SJSA1 (cell line): ENCODE results near the gene DIP2B. TPM values are rescaled to one million over a fixed set of nuclear protein-coding genes. Genes with fewer than 3 reads are reported as not detected.

Experiments used
- DNase-seq, 2 experiments: peaks; one replicate each; pipeline ENCODE4 v3.0.0-alpha.2; 2015 to 2020; ENCODE audit warnings: low spot score in 2 of 2, low read depth in 1 of 2
- H3K27ac ChIP-seq: fragments of 250-450 bp; sonication (Bioruptor Pico); 2 replicates; pipeline ENCODE4 v1.5.1; 2020; ENCODE audit warnings: mild to moderate bottlenecking, moderate library complexity
- H3K27me3 ChIP-seq: fragments of 250-450 bp; sonication (Bioruptor Pico); replicated peaks from 2 replicates; pipeline ENCODE4 v1.5.1; 2020; ENCODE audit warnings: mild to moderate bottlenecking, moderate library complexity
- H3K36me3 ChIP-seq: fragments of 250-450 bp; sonication (Bioruptor Pico); 2 replicates; pipeline ENCODE4 v1.5.1; 2020; ENCODE audit warnings: mild to moderate bottlenecking
- H3K4me1 ChIP-seq: fragments of 250-450 bp; sonication (Bioruptor Pico); replicated peaks from 2 replicates; pipeline ENCODE4 v1.6.1; 2021; ENCODE audit warnings: mild to moderate bottlenecking
- H3K4me3 ChIP-seq: fragments of 250-450 bp; sonication (Bioruptor Pico); 2 replicates; pipeline ENCODE4 v1.5.1; 2020; ENCODE audit warnings: mild to moderate bottlenecking
- H3K9me3 ChIP-seq: fragments of 250-450 bp; sonication (Bioruptor Pico); replicated peaks from 2 replicates; pipeline ENCODE4 v1.5.1; 2020; ENCODE audit warnings: mild to moderate bottlenecking
- total RNA-seq: library from RNA; depleted of rRNA; stranded (reverse); fragments of >200 nt; shearing (Covaris generic); gene quantifications from 2 replicates; pipeline ENCODE4 v1.2.3, GENCODE V29; 2014

DIP2B gene
- total RNA-seq, 1 experiment from 2014 or later = 32.1 TPM

GRCh38 chr12:50567926-50568325 is 63.1 kb downstream of the DIP2B start:
- Histone ChIP-seq H3K27ac (peak overlapping the region; percentile 10), H3K36me3 (no peaks in the 10 kb centered on the region), H3K4me1 (peaks cover 44% of the 10 kb centered on the region), H3K4me3 (no peak overlapping the region), H3K27me3 (no peaks in the 10 kb centered on the region), H3K9me3 (no peaks in the 10 kb centered on the region)
- DNase-seq = peak in 1 of 2 experiments; percentile 37

- Histone ChIP-seq H3K9me3 (no peaks in the 10 kb centered on the region), H3K4me1 (peaks cover 49% of the 10 kb centered on the region), H3K27me3 (no peaks in the 10 kb centered on the region), H3K4me3 (no peak overlapping the region), H3K36me3 (no peaks in the 10 kb centered on the region), H3K27ac (peak overlapping the region; percentile 10)
- DNase-seq = peak in 1 of 2 experiments; percentile 43
Observed at GRCh38 chr12:50568338-50569091, 63.7 kb downstream of the DIP2B start.

- Histone ChIP-seq H3K9me3 (no peaks in the 10 kb centered on the region), H3K4me3 (no peak overlapping the region), H3K27ac (no peak overlapping the region), H3K36me3 (no peaks in the 10 kb centered on the region), H3K4me1 (peaks cover 52% of the 10 kb centered on the region), H3K27me3 (no peaks in the 10 kb centered on the region)
- DNase-seq = no peak
Observed at GRCh38 chr12:50569321-50569720, 64.5 kb downstream of the DIP2B start.

- H3K4me3 ChIP-seq = no peak overlapping the region
- H3K27me3 ChIP-seq = no peaks in the 10 kb centered on the region
- H3K4me1 ChIP-seq = peaks cover 56% of the 10 kb centered on the region
- no peak for DNase-seq
- H3K36me3 ChIP-seq = no peaks in the 10 kb centered on the region
- no peak overlapping the region for H3K27ac ChIP-seq
- H3K9me3 ChIP-seq = no peaks in the 10 kb centered on the region
Observed at GRCh38 chr12:50569876-50570275, 65.1 kb downstream of the DIP2B start.

GRCh38 chr12:50571786-50572185 is 67.0 kb downstream of the DIP2B start:
- Histone ChIP-seq H3K9me3 (no peaks in the 10 kb centered on the region), H3K36me3 (no peaks in the 10 kb centered on the region), H3K4me3 (no peak overlapping the region), H3K27ac (no peak overlapping the region), H3K4me1 (peaks cover 58% of the 10 kb centered on the region), H3K27me3 (no peaks in the 10 kb centered on the region)
- DNase-seq = no peak

- H3K36me3 ChIP-seq = no peaks in the 10 kb centered on the region
- H3K27ac ChIP-seq = no peak overlapping the region
- H3K4me3 ChIP-seq = no peak overlapping the region
- H3K4me1 ChIP-seq = peaks cover 55% of the 10 kb centered on the region
- H3K9me3 ChIP-seq = no peaks in the 10 kb centered on the region
- no peak for DNase-seq
- no peaks in the 10 kb centered on the region for H3K27me3 ChIP-seq
Observed at GRCh38 chr12:50572287-50572686, 67.5 kb downstream of the DIP2B start.

- Histone ChIP-seq H3K27ac (no peak overlapping the region), H3K36me3 (no peaks in the 10 kb centered on the region), H3K27me3 (no peaks in the 10 kb centered on the region), H3K4me1 (peaks cover 50% of the 10 kb centered on the region), H3K9me3 (no peaks in the 10 kb centered on the region), H3K4me3 (no peak overlapping the region)
- DNase-seq = no peak
Observed at GRCh38 chr12:50572760-50573159, 68.0 kb downstream of the DIP2B start.

GRCh38 chr12:50573271-50573670 is 68.5 kb downstream of the DIP2B start:
- Histone ChIP-seq H3K27ac (no peak overlapping the region), H3K9me3 (no peaks in the 10 kb centered on the region), H3K36me3 (no peaks in the 10 kb centered on the region), H3K4me1 (peaks cover 45% of the 10 kb centered on the region), H3K27me3 (no peaks in the 10 kb centered on the region), H3K4me3 (no peak overlapping the region)
- no peak for DNase-seq

GRCh38 chr12:50574601-50575348 is 70.0 kb downstream of the DIP2B start:
- peak in 1 of 2 experiments; percentile 20 for DNase-seq
- Histone ChIP-seq H3K27me3 (no peaks in the 10 kb centered on the region), H3K9me3 (no peaks in the 10 kb centered on the region), H3K4me3 (no peak overlapping the region), H3K36me3 (no peaks in the 10 kb centered on the region), H3K4me1 (peaks cover 32% of the 10 kb centered on the region), H3K27ac (no peak overlapping the region)

GRCh38 chr12:50579757-50580267 is 75.0 kb downstream of the DIP2B start:
- 0 out of 2 replicates have a peak, but pooled peaks cover 2% of the 10 kb centered on the region for H3K36me3 ChIP-seq
- H3K4me3 ChIP-seq = no peak overlapping the region
- H3K27ac ChIP-seq = no peak overlapping the region
- H3K9me3 ChIP-seq = no peaks in the 10 kb centered on the region
- H3K27me3 ChIP-seq = no peaks in the 10 kb centered on the region
- H3K4me1 ChIP-seq = peaks cover 24% of the 10 kb centered on the region
- DNase-seq = no peak

- no peaks in the 10 kb centered on the region for H3K27me3 ChIP-seq
- H3K27ac ChIP-seq = no peak overlapping the region
- peaks cover 18% of the 10 kb centered on the region for H3K4me1 ChIP-seq
- DNase-seq = no peak
- H3K4me3 ChIP-seq = no peak overlapping the region
- no peaks in the 10 kb centered on the region for H3K9me3 ChIP-seq
- H3K36me3 ChIP-seq = 0 out of 2 replicates have a peak, but pooled peaks cover 3% of the 10 kb centered on the region
Observed at GRCh38 chr12:50580436-50580835, 75.7 kb downstream of the DIP2B start.

GRCh38 chr12:50581226-50582184 is 76.7 kb downstream of the DIP2B start:
- no peaks in the 10 kb centered on the region for H3K27me3 ChIP-seq
- H3K27ac ChIP-seq = no peak overlapping the region
- H3K4me1 ChIP-seq = peaks cover 14% of the 10 kb centered on the region
- DNase-seq = peak; percentile 51 to 58
- H3K36me3 ChIP-seq = 0 out of 2 replicates have a peak, but pooled peaks cover 3% of the 10 kb centered on the region
- H3K4me3 ChIP-seq = no peak overlapping the region
- no peaks in the 10 kb centered on the region for H3K9me3 ChIP-seq

GRCh38 chr12:50584135-50584534 is 79.3 kb downstream of the DIP2B start:
- Histone ChIP-seq H3K27me3 (no peaks in the 10 kb centered on the region), H3K4me3 (no peak overlapping the region)

More at GRCh38 chr12:50584135-50584534, 79.3 kb downstream of the DIP2B start:
- no peak overlapping the region for H3K27ac ChIP-seq
- H3K4me1 ChIP-seq = peaks cover 14% of the 10 kb centered on the region
- no peaks in the 10 kb centered on the region for H3K9me3 ChIP-seq
- 0 out of 2 replicates have a peak, but pooled peaks cover 3% of the 10 kb centered on the region for H3K36me3 ChIP-seq
- DNase-seq = no peak
